Uterus (tissue), 2 donors: ENCODE results near the gene HSD17B4.
"Not testable (repeated sequence)": the region's sequence is repeated elsewhere in the genome, so short reads cannot be mapped to it uniquely, and the experiment has no call there.

Source experiments
- POLR2A ChIP-seq, 2 donors: fragments of 450-650 bp; IDR thresholded peaks; one replicate each; pipeline ENCODE4 v1.6.1; 2016; ENCODE audit warnings: antibody characterized with exemption in 2 of 2, mild to moderate bottlenecking in 1 of 2, moderate library complexity in 1 of 2
- TF ChIP-seq, protein P1 (sequence below), 4 experiments: fragments of 200-600 bp in 2 of 4; fragments of 450-650 bp in 2 of 4; sonication (generic) in 2 of 4; IDR thresholded peaks; one replicate each; pipeline ENCODE4 v1.5.1; 2016 to 2019; ENCODE audit warnings: antibody characterized with exemption in 4 of 4, mild to moderate bottlenecking in 2 of 4, moderate library complexity in 1 of 4

- TF ChIP-seq, protein P1, sequence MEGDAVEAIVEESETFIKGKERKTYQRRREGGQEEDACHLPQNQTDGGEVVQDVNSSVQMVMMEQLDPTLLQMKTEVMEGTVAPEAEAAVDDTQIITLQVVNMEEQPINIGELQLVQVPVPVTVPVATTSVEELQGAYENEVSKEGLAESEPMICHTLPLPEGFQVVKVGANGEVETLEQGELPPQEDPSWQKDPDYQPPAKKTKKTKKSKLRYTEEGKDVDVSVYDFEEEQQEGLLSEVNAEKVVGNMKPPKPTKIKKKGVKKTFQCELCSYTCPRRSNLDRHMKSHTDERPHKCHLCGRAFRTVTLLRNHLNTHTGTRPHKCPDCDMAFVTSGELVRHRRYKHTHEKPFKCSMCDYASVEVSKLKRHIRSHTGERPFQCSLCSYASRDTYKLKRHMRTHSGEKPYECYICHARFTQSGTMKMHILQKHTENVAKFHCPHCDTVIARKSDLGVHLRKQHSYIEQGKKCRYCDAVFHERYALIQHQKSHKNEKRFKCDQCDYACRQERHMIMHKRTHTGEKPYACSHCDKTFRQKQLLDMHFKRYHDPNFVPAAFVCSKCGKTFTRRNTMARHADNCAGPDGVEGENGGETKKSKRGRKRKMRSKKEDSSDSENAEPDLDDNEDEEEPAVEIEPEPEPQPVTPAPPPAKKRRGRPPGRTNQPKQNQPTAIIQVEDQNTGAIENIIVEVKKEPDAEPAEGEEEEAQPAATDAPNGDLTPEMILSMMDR (IDR thresholded peaks at IDR 0.05) = not testable (repeated sequence)
- TF ChIP-seq POLR2A (IDR thresholded peaks at IDR 0.05) = not testable (repeated sequence)
Measured at GRCh38 chr5:119428166-119428565, 24.1 kb upstream of the HSD17B4 start.
